Measurements from ENCODE around the gene OSBPL7. TPM values are rescaled to one million over a fixed set of nuclear protein-coding genes. Genes with fewer than 3 reads are reported as not detected.

OSBPL7 gene
- total and polyA plus RNA-seq, 7 donors, result 2.9 to 40.8 (median 7.8) TPM

- TF ChIP-seq CTCF (IDR thresholded peaks at IDR 0.05), result no peak
- TF ChIP-seq POLR2A (IDR thresholded peaks at IDR 0.05), result peak; percentile 72 to 84
- peak in 1 of 4 donors; percentile 64 for TF ChIP-seq EP300 (IDR thresholded peaks at IDR 0.05)
- peak; percentile 91 to 97 (median 96) for TF ChIP-seq POLR2AphosphoS5 (IDR thresholded peaks at IDR 0.05)
- no peaks in the 10 kb centered on the region for H3K27me3 ChIP-seq
- H3K4me1 ChIP-seq, result peaks cover 0 to 25% (median 20%) of the 10 kb centered on the region in 4 donors
- WGBS, 2 donors, result 0% methylated on average over 42 of the region's 42 CpGs
- H3K27ac ChIP-seq, result peak within 1 kb of the TSS; percentile 69 to 84 (median 82)
- H3K9me3 ChIP-seq, result no peaks in the 10 kb centered on the region
- DNase-seq, result peak; percentile 97
- peaks cover 3 to 34% (median 11%) of the 10 kb centered on the region in 4 donors for H3K36me3 ChIP-seq
- intact Hi-C loops (cut with DNase I), result no loop called here
- peak within 1 kb of the TSS; percentile 74 to 87 (median 78) for H3K4me3 ChIP-seq
Measured at GRCh38 chr17:47831003-47831933, 9.7 kb upstream of the OSBPL7 start, which contains the start of the genes LRRC46 and MRPL10. TSS of gene LRRC46 (plus strand) at chr17:47831670. CDS start at chr17:47831990, 320 bp downstream. TSS of gene MRPL10 (minus strand) at chr17:47831541. CDS start at chr17:47831511, 30 bp downstream.

DNA sequence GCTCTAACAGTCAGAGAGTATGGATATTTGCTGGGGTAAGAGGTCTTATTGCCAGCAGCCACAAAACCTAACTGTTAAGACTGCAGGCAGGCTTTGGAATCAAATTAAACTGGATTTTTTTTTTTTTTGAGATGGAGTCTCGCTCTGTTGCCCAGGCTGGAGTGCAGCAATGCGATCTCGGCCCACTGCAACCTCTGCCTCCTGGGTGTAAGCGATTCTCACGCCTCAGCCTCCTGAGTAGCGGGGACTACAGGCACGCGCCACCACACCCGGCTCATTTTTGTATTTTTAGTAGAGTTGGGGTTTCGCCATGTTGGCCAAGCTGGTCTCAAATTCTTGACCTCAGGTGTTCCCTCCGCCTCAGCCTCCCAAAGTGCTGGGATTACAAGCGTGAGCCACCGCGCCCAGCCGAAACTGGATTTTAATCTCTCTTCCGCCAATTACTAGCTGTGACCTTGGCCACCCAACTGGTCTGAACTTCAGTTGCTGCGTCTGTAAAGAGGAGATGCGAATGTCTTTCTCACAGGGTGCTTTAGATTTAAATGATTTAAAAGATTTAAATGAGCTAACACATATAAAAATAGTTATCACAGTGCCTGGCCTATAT lies 8.9 kb upstream of the OSBPL7 start:
- Histone ChIP-seq H3K27me3 (no peaks in the 10 kb centered on the region), H3K4me1 (peaks cover 0 to 25% (median 20%) of the 10 kb centered on the region in 4 donors), H3K36me3 (peaks cover 3 to 35% (median 18%) of the 10 kb centered on the region in 4 donors), H3K4me3 (peak overlapping the region; percentile 74 to 87 (median 78)), H3K9me3 (no peaks in the 10 kb centered on the region), H3K27ac (peak overlapping the region; percentile 69 to 84 (median 82))
- TF ChIP-seq CTCF (IDR thresholded peaks at IDR 0.05) (no peak), POLR2AphosphoS5 (IDR thresholded peaks at IDR 0.05) (no peak), POLR2A (IDR thresholded peaks at IDR 0.05) (no peak), EP300 (IDR thresholded peaks at IDR 0.05) (no peak)
- intact Hi-C loops (cut with DNase I), result no loop called here
- DNase-seq, result no peak
- WGBS, 2 donors, result 52 to 71% methylated on average over 18 of the region's 18 CpGs

GRCh38 chr17:47829870-47830269 lies 8.3 kb upstream of the OSBPL7 start:
- H3K4me3 ChIP-seq, result no peak overlapping the region
- no peak overlapping the region for H3K27ac ChIP-seq
- no peak for TF ChIP-seq POLR2A (IDR thresholded peaks at IDR 0.05)
- TF ChIP-seq CTCF (IDR thresholded peaks at IDR 0.05), result no peak
- no peak for TF ChIP-seq POLR2AphosphoS5 (IDR thresholded peaks at IDR 0.05)
- TF ChIP-seq EP300 (IDR thresholded peaks at IDR 0.05), result no peak
- H3K4me1 ChIP-seq, result peaks cover 0 to 25% (median 20%) of the 10 kb centered on the region in 4 donors
- H3K36me3 ChIP-seq, result peaks cover 3 to 41% (median 22%) of the 10 kb centered on the region in 4 donors
- 73 to 75% methylated on average over 3 of the region's 3 CpGs for WGBS, 2 donors
- intact Hi-C loops (cut with DNase I), result no loop called here
- DNase-seq, result no peak
- no peaks in the 10 kb centered on the region for H3K9me3 ChIP-seq
- no peaks in the 10 kb centered on the region for H3K27me3 ChIP-seq

- no peak for TF ChIP-seq CTCF (IDR thresholded peaks at IDR 0.05)
- TF ChIP-seq POLR2A (IDR thresholded peaks at IDR 0.05), result no peak
- no peak for TF ChIP-seq EP300 (IDR thresholded peaks at IDR 0.05)
- TF ChIP-seq POLR2AphosphoS5 (IDR thresholded peaks at IDR 0.05), result no peak
Measured at GRCh38 chr17:47823519-47823918, 1.9 kb upstream of the OSBPL7 start.

More at GRCh38 chr17:47823519-47823918, 1.9 kb upstream of the OSBPL7 start:
- 94% methylated on average over 4 of the region's 4 CpGs for WGBS, 2 donors
- H3K4me3 ChIP-seq, result no peak overlapping the region
- peaks cover 0 to 23% (median 20%) of the 10 kb centered on the region in 4 donors for H3K4me1 ChIP-seq
- peaks cover 3 to 62% (median 33%) of the 10 kb centered on the region in 4 donors for H3K36me3 ChIP-seq
- H3K27me3 ChIP-seq, result no peaks in the 10 kb centered on the region
- H3K9me3 ChIP-seq, result no peaks in the 10 kb centered on the region
- DNase-seq, result no peak
- intact Hi-C loops (cut with DNase I), result no loop called here
- H3K27ac ChIP-seq, result no peak overlapping the region

All from sigmoid colon (tissue), 7 donors.